NCI-H2081 treated with DMSO at 0.1 percent for 48 hours (cell line): ENCODE data around the gene GNPTAB.
"Not testable (repeated sequence)": the region's sequence is repeated elsewhere in the genome, so short reads cannot be mapped to it uniquely, and the experiment has no call there.

Experiments used
- DNase-seq: peaks from one replicate; lab custom pipeline; 2025; lab: John Stamatoyannopoulos, UW

Gene GNPTAB

DNA sequence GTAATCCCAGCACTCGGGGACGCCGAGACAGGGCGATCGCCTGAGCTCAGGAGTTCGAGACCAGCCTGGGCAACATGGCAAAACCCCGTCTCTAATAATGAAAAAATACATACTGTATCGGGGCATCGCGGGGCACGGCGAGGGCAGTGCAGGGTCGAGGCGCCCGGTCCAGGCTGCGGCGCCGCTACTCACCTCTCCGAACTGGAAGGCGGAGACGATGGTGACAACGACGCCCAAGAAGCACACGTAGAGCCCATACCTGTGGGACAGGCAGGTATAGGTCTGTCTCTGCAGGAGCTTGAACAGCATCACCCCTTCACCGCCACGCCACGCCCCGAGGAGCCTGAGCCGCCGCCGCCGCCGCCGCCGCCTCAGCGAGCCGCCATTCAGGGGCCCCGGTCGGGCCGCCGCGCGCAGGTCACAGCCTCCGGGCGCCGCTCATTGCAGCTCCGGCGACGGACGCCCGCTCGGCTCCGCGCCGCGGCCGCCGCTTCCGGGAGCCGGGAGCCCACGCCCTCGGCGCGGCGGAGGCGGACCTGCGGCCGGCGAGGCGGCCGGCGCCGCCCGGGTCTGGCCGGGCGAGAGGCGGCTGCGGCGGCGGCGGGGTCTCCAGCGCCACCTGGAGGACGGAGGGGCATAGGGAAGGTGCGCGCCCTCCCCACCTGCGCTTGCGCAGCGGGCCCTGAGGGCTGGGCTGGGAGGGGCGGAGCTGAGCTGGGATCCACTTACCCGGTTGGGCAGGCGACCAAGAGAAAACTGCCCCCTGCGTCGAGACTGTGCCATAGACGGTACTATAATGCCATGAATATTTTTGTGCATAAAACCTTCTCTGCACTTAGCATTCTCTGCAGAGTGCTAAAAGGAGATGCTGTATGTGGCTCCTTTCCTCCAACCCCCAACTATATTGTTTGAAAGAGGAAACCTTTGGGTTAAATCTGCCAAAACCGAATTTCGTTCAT is at the start of gene GNPTAB:
GNPTAB (minus strand) TSS at position 593 of the 959 bp plus-strand sequence; CDS start at position 309, 284 bp downstream.
- DNase-seq: peak; percentile 62

- no peak for DNase-seq
These were observed 47.6 kb upstream of the GNPTAB start for GRCh38 chr12:101878243-101878821.

DNA sequence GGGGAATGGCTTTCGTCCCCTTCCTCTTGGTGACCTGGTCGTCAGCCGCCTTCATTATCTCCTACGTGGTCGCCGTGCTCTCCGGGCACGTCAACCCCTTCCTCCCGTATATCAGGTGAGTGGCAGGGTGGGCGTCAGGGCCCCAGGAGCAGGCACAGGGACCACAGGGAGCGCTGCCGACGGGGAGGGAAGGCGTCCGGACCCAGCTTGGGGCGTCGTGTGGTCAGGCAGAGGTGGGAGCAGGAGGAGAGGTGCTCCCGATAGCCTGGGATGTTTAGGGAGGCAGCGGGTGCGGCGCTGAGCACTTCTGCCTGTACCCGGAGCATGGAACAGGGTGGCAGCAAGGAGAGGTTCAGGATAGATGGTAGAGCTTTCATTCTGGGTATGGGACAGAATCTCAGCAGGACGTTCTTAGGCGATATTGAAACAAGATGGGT is 47.1 kb upstream of the GNPTAB start:
- no peak for DNase-seq

GRCh38 chr12:101876861-101877805 is 46.4 kb upstream of the GNPTAB start, which contains the start of gene DRAM1:
DRAM1 (plus strand) TSS chr12:101877580; CDS start chr12:101877790, 210 bp downstream.
- no peak for DNase-seq

DNA sequence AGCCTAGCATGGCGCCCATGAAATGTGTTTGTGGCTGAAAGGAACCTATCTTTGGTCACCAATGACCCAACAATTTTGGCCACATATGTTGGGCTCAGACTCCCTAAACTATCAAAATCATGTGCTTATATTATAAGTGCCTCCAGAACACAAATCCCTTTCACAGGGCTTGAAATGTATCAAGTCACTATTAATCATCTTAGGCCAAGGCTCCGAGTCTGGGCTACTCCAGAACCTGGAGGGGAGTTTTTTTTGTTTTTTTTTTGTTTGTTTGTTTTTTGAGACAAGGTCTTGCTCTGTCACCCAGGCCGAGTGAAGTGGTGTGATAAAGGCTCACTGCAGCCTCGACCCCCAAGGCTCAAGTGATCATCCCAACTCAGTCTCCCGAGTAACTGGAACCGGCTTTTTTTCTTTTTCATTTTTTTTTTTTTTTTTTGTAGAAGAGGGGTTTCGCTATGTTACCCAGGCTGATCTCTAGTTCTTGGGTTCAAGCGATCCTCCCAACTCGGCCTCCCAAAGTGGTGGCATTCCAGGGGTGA is 45.6 kb upstream of the GNPTAB start:
- no peak for DNase-seq

- no peak for DNase-seq
These were observed 44.4 kb upstream of the GNPTAB start for GRCh38 chr12:101875162-101875561.

- DNase-seq: no peak
These were observed 40.2 kb upstream of the GNPTAB start for GRCh38 chr12:101870925-101871324.

- not testable (repeated sequence) for DNase-seq
These were observed 36.9 kb upstream of the GNPTAB start for GRCh38 chr12:101867619-101868018.

- DNase-seq: no peak
These were observed 36.0 kb upstream of the GNPTAB start for GRCh38 chr12:101866615-101867373.

- no peak for DNase-seq
These were observed 33.2 kb upstream of the GNPTAB start for GRCh38 chr12:101863981-101864380.

- DNase-seq: no peak
These were observed 31.5 kb upstream of the GNPTAB start for GRCh38 chr12:101862245-101862644.

GRCh38 chr12:101861688-101862087 is 30.9 kb upstream of the GNPTAB start:
- not testable (repeated sequence) for DNase-seq

GRCh38 chr12:101859664-101860607 is 29.2 kb upstream of the GNPTAB start:
- no peak for DNase-seq

- no peak for DNase-seq
These were observed 27.6 kb upstream of the GNPTAB start for GRCh38 chr12:101858361-101858760.

- no peak for DNase-seq
These were observed 26.3 kb upstream of the GNPTAB start for GRCh38 chr12:101857043-101857558.

DNA sequence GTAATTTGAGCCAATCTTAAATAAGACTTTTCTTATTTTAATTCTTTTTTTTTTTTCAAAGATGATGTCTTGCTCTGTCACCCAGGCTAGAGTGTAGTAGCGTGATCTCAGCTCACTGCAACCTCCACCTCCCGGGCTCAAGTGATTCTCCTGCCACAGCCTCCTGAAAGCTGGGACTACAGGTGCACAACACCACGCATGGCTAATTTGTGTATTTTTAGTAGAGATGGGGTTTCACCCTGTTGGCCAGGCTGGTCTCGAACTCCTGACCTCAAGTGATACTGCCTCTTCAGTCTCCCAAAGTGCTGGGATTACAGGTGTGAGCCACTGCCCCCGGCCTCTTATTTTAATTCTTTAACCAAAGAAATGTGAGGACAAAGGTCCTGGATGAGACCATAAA is 25.9 kb upstream of the GNPTAB start:
- DNase-seq: not testable (repeated sequence)

GRCh38 chr12:101855976-101856375 is 25.2 kb upstream of the GNPTAB start:
- DNase-seq: no peak

DNA sequence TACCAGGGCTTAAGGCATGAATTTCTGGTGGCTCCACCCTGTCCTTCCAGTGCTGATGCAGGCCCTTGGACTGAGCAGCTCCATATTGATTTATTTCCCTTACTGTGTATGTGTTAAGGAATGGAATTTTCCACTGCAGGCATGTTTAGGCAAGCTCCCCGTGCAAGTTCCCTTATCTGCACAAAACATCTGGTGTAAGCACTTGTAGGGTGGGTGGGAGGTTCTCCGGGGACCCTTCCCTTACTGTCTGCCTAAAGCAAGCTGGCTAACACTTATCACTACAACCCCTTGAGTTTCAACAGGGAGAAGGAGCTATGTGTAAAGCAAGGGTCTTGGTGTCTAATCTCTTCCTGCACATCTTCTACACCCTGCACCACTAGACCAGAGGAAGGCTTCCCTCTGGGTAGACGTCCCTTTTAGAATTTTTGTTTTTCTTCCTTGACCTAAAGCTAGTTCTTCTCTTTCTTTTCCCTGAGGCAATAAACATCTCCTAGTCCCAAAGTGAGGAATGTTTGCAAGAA is 24.7 kb upstream of the GNPTAB start:
- DNase-seq: no peak

GRCh38 chr12:101854747-101855146 is 24.0 kb upstream of the GNPTAB start:
- DNase-seq: no peak
